GM18858 (cell line): ENCODE measurements around the gene HLA-DMB.
A peak's percentile ranks its signal among the peaks of the same experiment; 100 is the strongest.
"Not testable (repeated sequence)": the region's sequence is repeated elsewhere in the genome, so short reads cannot be mapped to it uniquely, and the experiment has no call there.

Experiments used
- ATAC-seq: cut with Tn5 transposase; IDR thresholded peaks from one replicate; pipeline ENCODE4 v1.9.1; 2021; ENCODE audit not compliant: unreplicated experiment

HLA-DMB gene

DNA sequence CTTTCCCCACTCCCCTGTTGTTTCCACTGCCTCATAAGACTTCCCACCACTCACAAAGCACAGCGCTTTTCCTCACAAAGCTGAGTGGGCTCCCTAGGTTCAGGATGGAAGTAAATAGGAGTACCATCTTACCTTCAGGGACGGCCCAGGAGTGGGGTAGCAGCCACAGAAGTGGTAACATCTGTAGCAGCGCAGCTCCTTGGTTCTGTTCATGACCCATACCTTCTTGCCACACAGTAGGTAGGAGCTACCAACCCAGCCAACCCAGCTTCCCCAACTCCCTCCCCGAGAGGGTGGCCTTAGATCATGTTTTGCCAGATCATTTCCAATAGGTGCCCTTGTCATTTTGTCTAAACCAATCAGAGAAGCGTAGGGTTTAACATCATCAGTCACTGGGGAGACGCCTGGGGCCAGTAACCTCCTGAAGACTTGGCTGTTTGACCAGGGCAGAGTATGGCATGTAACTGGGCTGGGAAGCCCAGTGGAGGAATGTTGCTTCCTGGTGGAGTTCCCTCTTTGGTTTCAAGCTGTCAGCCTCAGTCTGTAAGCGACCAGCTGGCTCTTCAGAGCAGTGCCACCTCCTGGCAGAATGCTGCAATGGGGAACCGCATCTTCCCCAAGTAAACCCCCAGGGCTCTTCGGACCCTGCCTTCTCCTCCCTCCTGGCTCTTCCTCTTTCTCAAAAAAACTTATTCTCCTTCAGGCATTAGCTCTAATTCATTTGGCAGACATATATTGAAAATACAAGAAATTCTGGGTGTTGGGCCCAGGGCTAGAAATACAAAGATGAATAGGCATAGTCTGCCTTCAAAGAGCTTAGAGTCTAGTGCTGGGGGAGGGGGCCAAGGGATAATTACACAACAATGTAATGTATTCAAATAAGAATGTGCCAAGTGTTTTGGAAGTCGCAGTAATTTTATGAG lies 12.2 kb upstream of the HLA-DMB start, which contains the start of gene HLA-DMA:
TSS of gene HLA-DMA (minus strand) at position 281 of the 923 bp plus-strand sequence. CDS start at position 220, 61 bp downstream.
- peak; percentile 88 for ATAC-seq

DNA sequence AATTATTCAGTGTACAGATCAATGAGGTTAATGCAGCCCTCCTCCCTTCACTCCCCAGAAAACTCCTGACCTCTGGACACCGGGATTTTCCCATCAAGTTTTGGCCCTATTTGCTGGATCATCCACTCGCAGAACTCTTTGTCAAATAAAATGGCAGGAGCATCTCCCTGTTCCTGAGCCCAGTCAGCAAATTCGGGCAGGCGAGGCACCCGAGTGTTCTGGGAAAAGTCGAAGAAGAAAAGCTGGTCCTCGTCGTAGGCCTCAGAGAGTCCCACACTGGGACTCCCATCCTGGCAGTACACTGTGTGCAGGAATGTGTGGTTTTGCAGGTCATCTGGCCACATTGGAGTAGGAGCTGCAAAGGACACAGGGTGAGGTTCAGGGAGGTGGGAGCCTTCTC lies 9.6 kb upstream of the HLA-DMB start:
- ATAC-seq: no peak

DNA sequence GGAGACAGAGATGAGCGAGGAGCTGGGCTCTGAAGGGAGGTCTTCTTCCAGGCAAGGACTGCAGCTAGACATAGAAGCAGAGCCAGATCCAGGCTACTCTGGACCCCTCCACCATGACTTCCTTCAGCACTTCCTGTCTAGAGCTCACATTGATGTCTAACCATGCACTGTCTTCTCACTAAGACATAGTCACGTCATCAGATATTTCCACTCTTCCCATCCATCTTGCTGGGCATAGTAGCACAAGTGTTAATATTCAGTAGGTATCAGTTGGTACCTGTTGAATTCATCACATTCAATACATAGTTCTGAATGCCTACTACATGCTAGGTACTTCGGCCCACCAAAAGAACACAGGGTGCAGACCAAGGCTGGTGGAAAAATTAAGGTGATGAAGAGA lies 9.2 kb upstream of the HLA-DMB start:
- ATAC-seq: no peak

DNA sequence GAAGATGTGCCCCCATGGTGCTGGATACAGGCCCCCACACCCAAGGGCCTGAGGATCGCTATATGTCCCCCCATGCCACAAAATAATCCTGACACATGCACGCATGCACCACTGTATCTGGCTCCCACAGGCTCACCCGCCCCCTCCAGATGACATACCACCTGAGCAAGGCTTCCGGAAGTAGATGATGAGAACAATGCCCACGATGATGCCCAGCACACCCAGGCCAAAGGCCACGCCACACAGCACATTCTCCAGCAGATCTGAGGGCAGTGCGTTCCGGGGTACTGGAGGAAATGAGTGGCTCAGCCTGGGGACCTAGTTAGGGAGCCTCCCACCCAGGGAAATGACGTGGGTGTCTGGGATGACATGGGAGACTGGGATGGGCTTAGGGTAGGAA lies 8.3 kb upstream of the HLA-DMB start:
- ATAC-seq: no peak

DNA sequence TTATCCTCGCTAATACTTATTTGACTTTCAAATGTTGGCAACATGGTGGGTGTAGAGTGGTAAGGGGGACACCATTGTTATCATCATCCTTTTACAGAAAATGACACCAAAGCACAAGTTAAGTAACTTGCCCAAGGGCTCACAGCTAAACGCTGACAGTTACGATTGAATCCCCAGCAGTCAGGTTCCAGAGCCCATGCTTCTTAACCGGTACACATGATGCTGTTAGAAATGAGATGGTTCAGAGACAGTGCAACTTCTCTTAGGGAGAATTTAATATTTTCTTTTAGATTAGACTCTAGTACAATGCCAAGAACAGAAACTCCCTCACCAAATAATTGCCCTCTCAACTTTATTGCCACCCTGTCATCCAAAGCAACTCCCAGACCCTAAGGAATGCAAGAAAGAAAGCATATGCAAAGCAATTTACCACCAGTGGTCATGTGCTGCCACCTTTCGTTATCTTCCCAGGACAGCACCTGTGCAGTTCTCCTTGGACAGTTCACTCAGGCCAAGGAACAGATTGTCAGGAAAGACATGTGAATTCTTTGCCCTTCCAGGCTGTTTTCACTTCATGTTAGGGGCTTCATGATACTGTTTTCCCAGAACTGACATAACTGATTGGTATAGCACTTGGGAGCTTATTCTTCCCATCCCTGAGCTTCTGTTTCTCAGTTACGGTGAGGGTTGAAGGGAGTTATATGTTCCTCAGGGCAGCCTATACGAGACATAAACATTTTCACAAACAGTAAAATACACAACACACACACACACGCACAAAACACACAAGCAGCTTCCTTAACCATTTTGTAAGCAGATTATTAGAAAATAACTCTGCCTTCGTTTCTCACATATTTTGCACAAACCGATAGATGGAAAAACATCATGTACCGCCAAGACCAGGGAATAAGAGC lies 7.0 kb upstream of the HLA-DMB start:
- no peak for ATAC-seq

DNA sequence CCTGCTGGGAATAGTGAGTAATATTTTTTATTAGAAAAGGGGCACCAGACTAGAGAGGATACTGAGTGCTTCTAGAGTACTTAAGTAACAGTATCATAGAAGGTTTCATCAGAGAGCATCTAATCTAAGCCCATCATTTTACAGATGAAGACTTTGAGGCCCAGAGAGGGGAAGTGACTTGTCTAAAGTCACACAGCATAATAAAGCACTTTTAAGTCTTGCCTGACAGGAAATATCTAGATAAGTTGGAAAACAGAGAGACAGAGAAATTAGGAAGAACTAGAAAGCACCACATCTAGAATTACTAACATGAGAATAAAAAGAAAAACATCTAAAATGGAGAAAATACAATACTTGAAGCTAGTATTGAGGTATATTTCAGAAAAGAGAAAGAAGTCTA lies 6.1 kb upstream of the HLA-DMB start:
- ATAC-seq: no peak

DNA sequence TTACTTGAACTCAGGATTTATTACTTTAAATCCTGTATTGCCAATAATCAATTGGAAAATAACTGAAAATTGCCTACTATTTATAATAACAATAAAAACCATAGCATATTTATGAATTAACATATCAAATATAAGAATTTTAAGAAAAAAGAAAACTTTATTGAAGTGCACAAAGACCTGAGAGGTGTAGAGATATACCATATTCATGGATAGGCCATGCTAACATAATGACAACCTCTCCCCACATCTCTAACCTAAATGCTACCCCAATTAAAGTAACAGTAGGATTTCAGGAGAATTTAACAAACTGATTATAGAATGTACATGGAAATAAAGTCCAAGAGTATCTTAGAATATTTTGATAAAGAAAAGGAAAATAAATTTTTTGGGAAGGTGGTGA lies 5.1 kb upstream of the HLA-DMB start:
- no peak for ATAC-seq

DNA sequence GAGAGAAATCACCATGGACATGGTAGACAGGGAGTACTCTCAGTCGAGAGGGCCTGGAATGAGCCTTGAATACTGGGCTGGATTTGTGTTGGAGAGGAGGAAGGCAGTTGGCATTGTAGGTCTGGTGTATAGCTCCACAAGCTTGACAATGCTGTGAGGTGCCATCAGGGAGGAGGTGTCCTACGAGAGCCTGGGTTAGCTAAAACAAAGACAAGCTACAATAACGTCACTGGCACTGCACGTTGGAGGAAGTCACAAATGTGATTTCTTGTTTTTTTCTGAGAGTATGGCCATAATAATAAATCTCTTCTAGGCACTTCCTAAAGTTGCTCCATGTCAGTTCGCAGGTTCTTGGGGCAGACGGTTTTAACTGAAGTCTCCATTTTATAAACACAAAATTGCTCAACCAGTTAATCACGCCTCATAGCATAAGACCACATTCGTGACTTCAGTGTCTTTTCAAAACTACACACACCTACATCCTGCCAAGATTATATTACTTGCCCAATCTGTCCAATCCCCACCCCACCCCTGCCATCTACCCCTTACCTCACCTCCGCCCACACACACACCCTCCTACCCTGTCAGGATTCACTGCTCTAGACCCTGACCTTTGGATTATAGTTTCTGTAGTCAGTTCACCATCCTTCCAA lies 4.4 kb upstream of the HLA-DMB start:
- no peak for ATAC-seq

DNA sequence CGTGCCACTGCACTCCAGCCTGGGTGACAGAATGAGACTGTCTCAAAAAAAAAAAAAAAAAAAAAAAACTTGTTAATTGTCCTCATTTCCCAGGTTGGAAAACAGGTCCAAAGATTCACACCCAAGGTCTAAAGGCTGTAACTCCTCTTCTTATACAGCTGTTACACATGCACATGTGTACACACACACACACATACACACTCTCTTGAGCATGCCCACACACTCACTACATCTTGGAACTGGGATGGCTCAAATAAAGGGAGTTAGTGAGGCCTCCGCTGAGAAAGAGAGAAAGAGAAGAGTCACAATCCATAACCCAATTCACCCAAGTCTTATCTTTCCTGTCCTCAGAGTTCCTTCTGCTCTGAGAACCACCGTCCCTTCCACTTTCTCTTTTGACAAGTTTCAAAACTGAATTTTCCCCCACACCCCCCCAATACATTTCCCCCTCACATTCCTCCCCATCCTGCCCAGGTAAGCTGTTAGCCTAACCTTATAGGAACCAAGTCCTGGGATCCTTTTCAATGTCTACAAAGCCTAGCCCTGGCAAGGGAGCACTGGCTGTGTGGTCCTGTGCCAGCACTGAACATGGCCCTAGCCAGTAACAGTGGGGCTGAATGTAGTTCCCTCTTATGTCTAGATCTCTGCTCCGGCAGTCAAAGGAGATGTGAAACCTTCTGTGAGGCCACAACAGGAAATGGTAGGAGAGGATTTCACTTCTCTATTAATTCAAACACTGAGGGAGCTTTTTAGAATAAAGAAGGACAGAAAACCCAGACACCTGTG lies 3.2 kb upstream of the HLA-DMB start:
- peak; percentile 35 for ATAC-seq

DNA sequence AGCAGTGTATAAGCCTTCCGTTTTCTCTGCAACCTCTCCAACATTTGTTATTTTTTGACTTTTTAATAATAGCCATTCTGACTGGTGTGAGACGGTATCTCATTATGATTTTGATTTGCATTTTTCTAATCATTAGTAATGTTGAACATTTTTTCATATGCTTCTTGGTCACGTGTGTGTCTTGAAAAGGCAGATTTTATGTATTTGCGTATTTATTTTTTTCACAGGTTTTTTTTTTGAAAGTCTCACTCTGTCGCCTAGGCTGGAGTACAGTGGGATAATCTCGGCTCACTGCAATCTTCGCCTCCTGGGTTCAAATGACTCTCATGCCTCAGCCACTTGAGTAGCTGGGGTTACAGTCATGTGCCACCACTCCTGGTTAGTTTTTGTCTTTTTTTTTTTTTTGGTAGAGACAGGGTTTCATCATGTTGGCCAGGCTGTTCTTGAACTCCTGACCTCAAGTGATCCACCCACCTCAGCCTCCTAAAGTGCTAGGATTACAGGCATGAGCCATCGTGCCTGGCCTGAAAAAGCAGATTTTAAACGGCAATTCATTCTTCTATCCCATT lies 1.8 kb upstream of the HLA-DMB start:
- ATAC-seq: not testable (repeated sequence)

DNA sequence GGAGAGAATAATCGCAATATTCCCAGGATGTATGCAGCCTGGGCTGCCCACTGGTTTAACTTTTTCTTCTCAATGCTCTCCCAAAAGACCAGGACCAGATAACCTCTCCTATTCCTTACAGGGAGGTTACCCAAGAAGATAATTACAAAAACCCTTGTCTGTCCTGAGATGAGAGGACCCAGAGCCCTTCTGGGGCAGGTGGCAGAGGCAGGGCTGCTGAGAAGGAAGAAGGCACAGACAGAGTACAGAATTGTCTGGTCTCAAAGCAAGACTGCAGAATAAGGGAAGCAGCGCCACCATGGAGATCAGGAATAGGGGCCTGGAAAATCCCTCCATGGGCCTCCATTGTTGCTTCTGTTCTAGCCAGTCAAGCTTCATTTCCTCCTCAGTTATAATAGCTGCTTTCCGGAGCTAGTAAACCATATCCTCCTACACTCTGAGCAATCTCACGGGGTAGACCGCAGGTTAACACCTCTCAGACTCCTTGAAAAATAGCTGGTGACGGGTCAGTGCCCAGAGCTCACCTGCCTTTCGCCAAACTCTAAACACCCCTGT lies 463 bp upstream of the HLA-DMB start:
- ATAC-seq: peak; percentile 45

DNA sequence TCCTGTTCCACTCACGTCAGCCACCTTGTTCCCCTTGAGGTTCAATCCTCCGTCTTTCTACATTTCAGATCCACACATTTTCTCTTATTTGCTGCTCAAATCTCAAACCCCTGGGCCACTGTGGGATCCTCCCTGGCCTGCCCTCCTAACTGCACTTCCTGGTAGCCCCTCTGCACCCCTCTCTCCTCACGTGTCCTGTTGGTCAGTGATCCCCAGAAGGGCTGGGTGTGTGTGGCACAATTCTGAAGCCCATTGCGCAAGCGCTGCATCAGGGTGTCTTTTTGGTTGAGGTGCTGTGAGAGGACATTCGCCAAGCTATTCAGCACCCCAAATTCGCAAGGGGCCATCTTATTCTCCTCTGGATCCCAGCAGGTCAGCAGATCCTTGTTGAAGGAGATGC lies 2.3 kb downstream of the HLA-DMB start:
- ATAC-seq: no peak

DNA sequence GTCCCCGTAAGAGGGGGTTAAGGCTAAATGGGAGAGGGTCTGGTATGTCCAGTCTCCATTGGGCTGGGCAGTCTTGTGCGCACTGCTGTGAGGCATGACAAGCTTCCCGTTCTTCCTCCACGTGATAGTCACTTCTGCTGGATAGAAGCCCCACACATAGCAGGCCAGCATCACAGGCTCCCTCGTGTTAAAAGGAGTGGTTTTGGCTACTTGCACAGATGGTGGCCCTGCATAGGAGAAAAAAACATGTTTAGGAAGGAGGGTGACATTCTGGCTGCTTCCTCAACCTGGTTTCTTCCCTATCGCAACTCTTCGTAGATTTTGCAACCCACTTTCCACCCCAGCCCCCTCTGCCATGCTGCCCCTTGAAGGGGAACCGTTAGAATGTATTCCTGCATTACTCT lies 3.6 kb downstream of the HLA-DMB start:
- ATAC-seq: no peak

DNA sequence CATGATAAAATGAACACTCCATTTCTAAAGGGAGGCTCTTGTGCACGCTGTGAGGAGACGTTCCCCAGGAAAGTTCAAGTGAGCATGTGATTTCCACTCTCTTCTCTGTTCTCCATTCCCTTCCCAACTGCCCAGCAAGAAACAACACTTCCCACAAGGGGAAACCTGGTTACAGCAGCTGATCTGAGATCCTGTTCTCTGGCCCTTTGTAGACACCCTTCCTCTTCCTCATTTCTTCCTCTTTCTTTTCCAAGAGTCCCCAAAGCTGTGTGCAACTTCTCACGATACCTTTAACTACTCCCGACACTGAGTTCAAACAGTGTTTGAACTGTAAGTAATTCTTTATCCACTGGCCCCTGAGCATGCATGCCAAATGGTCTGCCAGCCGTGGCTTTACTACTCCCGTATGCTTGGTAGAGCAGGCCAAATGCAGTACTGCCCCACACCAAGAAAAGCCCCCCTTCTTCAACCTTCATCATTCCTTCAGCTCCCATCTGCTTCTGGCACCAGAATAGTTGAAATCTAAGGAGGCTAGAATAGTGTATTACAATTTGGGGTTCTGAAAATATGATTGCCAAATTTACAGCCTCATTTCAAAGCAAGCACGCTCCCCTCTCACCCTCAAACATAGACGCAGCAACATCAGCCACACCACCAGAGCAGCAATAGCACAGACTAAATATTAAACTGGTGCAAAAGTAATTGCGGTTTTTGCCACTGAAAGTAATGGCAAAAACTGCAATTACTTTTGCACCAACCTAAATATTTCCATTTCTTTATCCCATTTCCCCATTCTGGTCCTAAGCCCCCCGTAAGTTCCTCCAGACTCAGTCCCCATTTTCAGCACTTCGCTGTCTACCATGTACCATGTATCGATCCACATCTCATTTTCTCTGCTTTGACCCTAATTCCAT lies 4.3 kb downstream of the HLA-DMB start:
- ATAC-seq: no peak

DNA sequence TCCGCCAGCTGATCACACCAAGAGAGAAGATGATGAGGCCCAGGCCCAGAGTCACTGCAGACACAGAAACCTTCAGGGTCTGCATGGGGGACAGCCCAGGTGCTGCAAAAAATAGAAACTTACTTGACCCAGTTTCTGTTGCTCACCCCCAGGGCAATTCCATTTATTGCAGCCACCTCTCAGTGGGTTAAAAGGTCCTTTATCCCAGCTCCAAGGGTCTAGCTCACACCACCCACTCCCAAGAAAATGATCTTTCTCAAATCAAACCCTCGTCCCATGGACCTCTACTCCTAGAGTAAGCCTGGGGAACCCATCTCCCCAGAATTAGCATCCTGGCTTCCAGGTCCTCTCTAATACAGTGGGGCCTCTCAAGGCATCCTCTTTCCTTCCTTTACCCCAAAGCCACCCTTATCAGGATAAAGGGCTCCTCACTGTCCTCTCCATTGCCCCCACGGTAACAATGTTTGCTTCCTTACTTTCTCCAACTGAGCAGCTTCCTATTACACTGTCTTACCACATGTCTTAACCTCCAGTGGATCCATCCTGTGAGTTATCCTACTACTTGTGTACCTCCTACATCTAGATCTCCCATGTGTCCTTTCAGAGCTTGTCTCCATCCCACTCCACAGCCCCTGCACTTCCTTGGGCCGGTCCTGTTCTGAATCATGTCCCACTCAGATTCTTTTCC lies 5.1 kb downstream of the HLA-DMB start:
- ATAC-seq: no peak

DNA sequence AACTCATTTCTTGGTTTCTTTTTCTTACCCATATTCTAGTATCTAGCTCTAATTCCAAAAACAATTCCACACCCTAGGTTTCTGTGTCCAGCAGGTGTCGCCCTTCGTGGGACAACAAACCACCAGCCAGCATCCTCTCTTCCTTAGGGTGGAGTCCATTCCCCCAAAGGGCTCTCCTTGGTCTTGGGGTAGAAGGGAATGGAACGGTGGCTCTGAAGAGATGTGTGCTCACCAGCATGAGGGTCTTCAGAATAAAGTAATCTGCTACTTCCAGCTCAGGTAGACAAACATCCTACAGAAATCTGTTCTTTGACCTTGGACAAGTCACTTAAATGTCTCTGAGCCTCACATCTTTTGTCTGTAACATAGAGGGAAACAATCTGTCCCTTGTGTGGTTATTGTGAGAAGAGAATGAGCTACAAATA lies 7.2 kb downstream of the HLA-DMB start:
- ATAC-seq: no peak

DNA sequence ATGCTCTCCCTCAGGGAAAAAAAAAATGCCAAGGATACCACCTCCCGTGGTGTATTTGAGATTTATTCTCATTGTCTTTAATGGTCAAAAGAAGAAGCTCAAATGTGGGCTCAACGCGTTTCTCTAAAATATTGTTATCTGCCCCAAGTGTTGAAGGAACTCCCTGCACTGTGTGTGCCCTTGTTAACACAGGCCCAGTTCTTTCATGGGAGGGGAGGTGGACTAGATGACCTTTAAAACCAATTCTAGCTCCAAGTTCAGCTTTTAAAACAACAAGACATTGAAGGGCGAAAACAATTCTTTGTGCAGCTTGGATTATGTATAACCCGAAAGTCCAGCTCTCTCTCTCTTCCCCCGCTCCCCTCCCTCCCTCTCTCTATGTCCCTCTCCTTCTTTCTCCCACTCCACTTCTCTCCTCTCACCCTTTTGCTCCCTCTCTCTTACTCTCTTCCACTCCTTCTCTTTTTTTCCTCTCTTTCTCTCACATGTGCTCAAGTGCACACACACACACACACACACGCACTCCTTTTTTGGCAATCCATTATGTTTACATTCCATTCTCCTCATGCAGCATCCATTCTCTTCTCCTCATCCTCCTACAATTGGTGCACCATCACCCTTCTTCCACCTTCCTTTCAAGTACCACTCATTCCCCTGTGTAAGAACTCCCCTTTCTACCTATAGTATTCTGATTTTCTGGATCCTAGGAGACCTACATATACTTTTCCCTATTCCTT lies 8.5 kb downstream of the HLA-DMB start:
- no peak for ATAC-seq
